ENCODE results near the gene DUOXA1. TPM values are rescaled to one million over a fixed set of nuclear protein-coding genes. Genes with fewer than 3 reads are reported as not detected.

Gene DUOXA1
- total and polyA plus RNA-seq, 9 of the 15 experiments (the other 6 are each of a cell fraction or from before 2014, with no cell fraction given), result 0.17 to 0.74 (median 0.24) TPM; not detected in 6

GRCh38 chr15:45165536-45165935, 35.9 kb upstream of the DUOXA1 start:
- CTCF ChIA-PET (ENCODE audit: low intra/inter-chr PET ratio), result interaction anchor here (3.0 kb wide), 1 partner anchor 293 kb away, joined by 14 read pairs; no protein-coding TSS in a partner anchor
- no peak for FAIRE-seq
- POLR2A ChIA-PET, result interaction anchor here (0.6 to 2.4 kb wide), 4 partner anchors 10 to 486 kb away, joined by 3 to 14 read pairs (median 4); no protein-coding TSS in a partner anchor
- H4K20me1 ChIP-seq (replicated peaks; ENCODE audit: control insufficient read depth, insufficient read depth, low read length), result peaks cover 5% of the 10 kb centered on the region; the same call in 1 of the 2 replicates
- peaks cover 3% of the 10 kb centered on the region; the same call in 1 of the 3 replicates for H3K79me2 ChIP-seq (ENCODE audit: control insufficient read depth, insufficient read depth, low read length)
- no TSS peak for BruUV-seq (replicated peaks)
- H3K9me3 ChIP-seq (replicated peaks; ENCODE audit: control insufficient read depth, insufficient read depth, low read depth, low read length), result no peaks in the 10 kb centered on the region
- no peak for TF ChIP-seq PRMT5 (CRISPR knock-in tag; IDR thresholded peaks at IDR 0.05)
- no peak for TF ChIP-seq PCBP2 (IDR thresholded peaks at IDR 0.05; ENCODE audit: low read depth, low read length, poor library complexity, severe bottlenecking)
- no peak for TF ChIP-seq FOXM1 (IDR thresholded peaks at IDR 0.05; ENCODE audit: low read depth)
- no peak for TF ChIP-seq FOXM1 (CRISPR knock-in tag; IDR thresholded peaks at IDR 0.05; ENCODE audit: low read depth)
- no peak for TF ChIP-seq E2F3 (CRISPR knock-in tag; IDR thresholded peaks at IDR 0.05)
- TF ChIP-seq ZC3H4 (CRISPR knock-in tag; IDR thresholded peaks at IDR 0.05; ENCODE audit: borderline replicate concordance), result no peak
- H3K4me3 ChIP-seq, result no peak overlapping the region
- no peak overlapping the region for H3K9ac ChIP-seq (ENCODE audit: insufficient read depth in 1 of 2, low read depth in 2 of 2, low read length in 2 of 2)
- intact Hi-C loops (cut with micrococcal nuclease) (loop anchor here (10.0 kb wide), 1 partner anchor 449 kb away; no protein-coding TSS in a partner anchor), in situ Hi-C loops (cut with MboI) (no loop called here)
- 93% methylated on average over 4 of the region's 5 CpGs for WGBS (ENCODE audit: insufficient coverage, low coverage, missing lambda C conversion rate)
- H3K9me1 ChIP-seq (ENCODE audit: control insufficient read depth, insufficient read depth, low read length), result no peaks in the 10 kb centered on the region
- no peaks in the 10 kb centered on the region for H3K36me3 ChIP-seq (ENCODE audit: control insufficient read depth, insufficient read depth, low read length)
- no peak for ATAC-seq
- H2AFZ ChIP-seq (ENCODE audit: low read depth, low read length), result no peak overlapping the region
- peaks cover 31 to 50% of the 10 kb centered on the region in 2 experiments for H3K4me1 ChIP-seq (replicated peaks in 1 of 2; ENCODE audit: control insufficient read depth in 2 of 2, insufficient read depth in 2 of 2, low read length in 2 of 2)
- no peak overlapping the region for H3K4me2 ChIP-seq (ENCODE audit: insufficient read depth, low read length)
- H3K27me3 ChIP-seq (ENCODE audit: control insufficient read depth in 2 of 2, insufficient read depth in 2 of 2, low read length in 2 of 2), result no peaks in the 10 kb centered on the region
- H3K27ac ChIP-seq (ENCODE audit: extremely low read depth, low read depth, low read length), result no peak overlapping the region
- DNase-seq (ENCODE audit: extremely low read depth in 1 of 4, low spot score in 3 of 4), result no peak
